Measurements from ENCODE around the gene BDKRB2.
A peak's percentile ranks its signal among the peaks of the same experiment; 100 is the strongest.

Gene BDKRB2

GRCh38 chr14:96273629-96274028 is 69.0 kb downstream of the BDKRB2 start:
- no peak for DNase-seq (ENCODE audit: extremely low spot score)
- no peak for TF ChIP-seq CTCF (IDR thresholded peaks at IDR 0.05; ENCODE audit: control extremely low read depth, extremely low read depth, low read depth, missing control alignments)
- POLR2A ChIA-PET, result no interaction called here
- CTCF ChIA-PET, result interaction anchor here (0.8 to 9.4 kb wide), 9 partner anchors 11 to 213 kb away, joined by 3 to 143 read pairs (median 5); no protein-coding TSS in a partner anchor

- ChIA-PET CTCF (interaction anchor here (0.8 to 9.4 kb wide), 12 partner anchors 11 to 213 kb away, joined by 3 to 143 read pairs (median 4); no protein-coding TSS in a partner anchor), POLR2A (no interaction called here)
- TF ChIP-seq CTCF (IDR thresholded peaks at IDR 0.05; ENCODE audit: control extremely low read depth, extremely low read depth, low read depth, missing control alignments), result no peak
- no peak for DNase-seq (ENCODE audit: extremely low spot score)
Measured at GRCh38 chr14:96274122-96274521, 69.5 kb downstream of the BDKRB2 start.

GRCh38 chr14:96274543-96274942 is 69.9 kb downstream of the BDKRB2 start:
- TF ChIP-seq CTCF (IDR thresholded peaks at IDR 0.05; ENCODE audit: control extremely low read depth, extremely low read depth, low read depth, missing control alignments), result no peak
- CTCF ChIA-PET, result interaction anchor here (0.7 to 9.4 kb wide), 19 partner anchors 12 to 500 kb away, joined by 3 to 143 read pairs (median 4); no protein-coding TSS in a partner anchor
- POLR2A ChIA-PET, result no interaction called here
- DNase-seq (ENCODE audit: extremely low spot score), result no peak

- ChIA-PET CTCF (interaction anchor here (0.7 to 9.4 kb wide), 27 partner anchors 11 to 501 kb away, joined by 3 to 143 read pairs (median 4); no protein-coding TSS in a partner anchor), POLR2A (no interaction called here)
- peak; percentile 82 for DNase-seq (ENCODE audit: extremely low spot score)
- TF ChIP-seq CTCF (IDR thresholded peaks at IDR 0.05; ENCODE audit: control extremely low read depth, extremely low read depth, low read depth, missing control alignments), result peak; percentile 81
Measured at GRCh38 chr14:96275177-96276112, 70.8 kb downstream of the BDKRB2 start.

GRCh38 chr14:96277890-96278289 is 73.3 kb downstream of the BDKRB2 start:
- CTCF ChIA-PET, result interaction anchor here (1.2 to 9.4 kb wide), 6 partner anchors 9 to 718 kb away, joined by 3 to 143 read pairs (median 4); no protein-coding TSS in a partner anchor
- no peak for TF ChIP-seq CTCF (IDR thresholded peaks at IDR 0.05; ENCODE audit: control extremely low read depth, extremely low read depth, low read depth, missing control alignments)
- POLR2A ChIA-PET, result no interaction called here
- no peak for DNase-seq (ENCODE audit: extremely low spot score)

GRCh38 chr14:96279564-96279963 is 74.9 kb downstream of the BDKRB2 start:
- no peak for TF ChIP-seq CTCF (IDR thresholded peaks at IDR 0.05; ENCODE audit: control extremely low read depth, extremely low read depth, low read depth, missing control alignments)
- POLR2A ChIA-PET, result no interaction called here
- no peak for DNase-seq (ENCODE audit: extremely low spot score)
- CTCF ChIA-PET, result interaction anchor here (9.4 kb wide), 1 partner anchor 176 kb away, joined by 143 read pairs; no protein-coding TSS in a partner anchor
